Activated CD4-positive, alpha-beta T cell treated with anti-CD3 and anti-CD28 coated beads for 36 hours (primary cell): ENCODE measurements around the gene DIP2C. TPM values are rescaled to one million over a fixed set of nuclear protein-coding genes. Genes with fewer than 3 reads are reported as not detected.
"Not testable (repeated sequence)": the region's sequence is repeated elsewhere in the genome, so short reads cannot be mapped to it uniquely, and the experiment has no call there.

Experiments used
- ATAC-seq: fragments of 200-7000 bp; cut with Tn5 transposase; one replicate; pipeline ENCODE4 v1.10.0; 2021; ENCODE audit warnings: mild to moderate bottlenecking, moderate library complexity
- CTCF ChIA-PET: fragments of 350-600 bp; sonication (Branson Sonifier 250); formaldehyde crosslinking; loops from one replicate; lab custom pipeline; 2021; ENCODE audit warnings: antibody characterized with exemption; lab: Charles Lee
- POLR2A ChIA-PET: fragments of 350-600 bp; sonication (Branson Sonifier 250); formaldehyde crosslinking; loops from one replicate; lab custom pipeline; 2021; ENCODE audit warnings: antibody characterized with exemption, inconsistent platforms; lab: Charles Lee
- DNase-seq: peaks from one replicate; pipeline ENCODE4 v3.0.0-alpha.2; 2020
- H3K27ac Mint-ChIP-seq: one replicate; pipeline ENCODE4 v1.8.0; 2021; ENCODE audit warnings: mixed read lengths
- H3K27me3 Mint-ChIP-seq: one replicate; pipeline ENCODE4 v1.8.0; 2021; ENCODE audit warnings: mixed read lengths
- H3K36me3 Mint-ChIP-seq: one replicate; pipeline ENCODE4 v1.8.0; 2021; ENCODE audit warnings: low read depth, mixed read lengths
- H3K4me1 Mint-ChIP-seq: one replicate; pipeline ENCODE4 v1.8.0; 2021; ENCODE audit warnings: mixed read lengths
- H3K4me3 Mint-ChIP-seq: one replicate; pipeline ENCODE4 v1.8.0; 2021; ENCODE audit warnings: mild to moderate bottlenecking, moderate library complexity, mixed read lengths
- H3K9me3 Mint-ChIP-seq: one replicate; pipeline ENCODE4 v1.8.0; 2021; ENCODE audit warnings: low read depth, mixed read lengths
- intact Hi-C, 2 experiments: fragments of 100-400 bp; cut with DNase I in 1 of 2; cut with micrococcal nuclease in 1 of 2; formaldehyde crosslinking; loops; one replicate each; pipeline versions ENCODE4 v1.14.2 to v1.15.1; 2022 to 2024; cut with DNase I, micrococcal nuclease
- total RNA-seq, 2 experiments: library from RNA; stranded (reverse); gene quantifications; one replicate each; pipeline ENCODE4 v1.2.3, GENCODE V29; 2021

Gene DIP2C
- total RNA-seq, 2 experiments from 2014 or later = 0.76 to 0.94 TPM

- Mint-ChIP-seq H3K27me3 (no peaks in the 10 kb centered on the region), H3K36me3 (peaks cover 5% of the 10 kb centered on the region), H3K27ac (no peak overlapping the region), H3K4me1 (peaks cover 34% of the 10 kb centered on the region), H3K4me3 (no peak overlapping the region), H3K9me3 (no peaks in the 10 kb centered on the region)
- ATAC-seq (no peak), DNase-seq (no peak)
- intact Hi-C loops = no loop called here
- ChIA-PET CTCF (interaction anchor here (0.6 to 1.2 kb wide), 3 partner anchors 11 to 256 kb away, joined by 3 read pairs; no protein-coding TSS in a partner anchor), POLR2A (no interaction called here)
Observed at GRCh38 chr10:436911-437665, 252.4 kb downstream of the DIP2C start.

- H3K27ac Mint-ChIP-seq = no peak overlapping the region
- ChIA-PET POLR2A (no interaction called here), CTCF (interaction anchor here (0.6 to 1.2 kb wide), 3 partner anchors 10 to 255 kb away, joined by 3 read pairs; no protein-coding TSS in a partner anchor)
- H3K9me3 Mint-ChIP-seq = peaks cover 5% of the 10 kb centered on the region
- H3K4me1 Mint-ChIP-seq = peaks cover 34% of the 10 kb centered on the region
- ATAC-seq (no peak), DNase-seq (no peak)
- intact Hi-C loops = no loop called here
- H3K36me3 Mint-ChIP-seq = peaks cover 5% of the 10 kb centered on the region
- no peak overlapping the region for H3K4me3 Mint-ChIP-seq
- no peaks in the 10 kb centered on the region for H3K27me3 Mint-ChIP-seq
Observed at GRCh38 chr10:436013-436697, 253.3 kb downstream of the DIP2C start.

GRCh38 chr10:435397-435796 is 254.1 kb downstream of the DIP2C start:
- Mint-ChIP-seq H3K9me3 (peaks cover 5% of the 10 kb centered on the region), H3K4me1 (peaks cover 34% of the 10 kb centered on the region), H3K36me3 (peaks cover 5% of the 10 kb centered on the region), H3K27ac (no peak overlapping the region), H3K27me3 (no peaks in the 10 kb centered on the region), H3K4me3 (no peak overlapping the region)
- intact Hi-C loops = no loop called here
- ATAC-seq = no peak
- no peak for DNase-seq
- POLR2A ChIA-PET = no interaction called here
- CTCF ChIA-PET = no interaction called here

- ChIA-PET POLR2A (no interaction called here), CTCF (interaction anchor here (1.0 kb wide), 1 partner anchor 10 kb away, joined by 3 read pairs; no protein-coding TSS in a partner anchor)
- no peak for ATAC-seq
- Mint-ChIP-seq H3K4me3 (no peak overlapping the region), H3K4me1 (peaks cover 8% of the 10 kb centered on the region), H3K36me3 (peaks cover under 1% of the 10 kb centered on the region), H3K27ac (no peak overlapping the region), H3K9me3 (peaks cover 8% of the 10 kb centered on the region), H3K27me3 (peaks cover 2% of the 10 kb centered on the region)
- intact Hi-C loops = no loop called here
- DNase-seq = no peak
Observed at GRCh38 chr10:429696-430095, 259.8 kb downstream of the DIP2C start.

- DNase-seq (no peak), ATAC-seq (no peak)
- H3K27ac Mint-ChIP-seq = no peak overlapping the region
- H3K4me3 Mint-ChIP-seq = no peak overlapping the region
- H3K9me3 Mint-ChIP-seq = peaks cover 8% of the 10 kb centered on the region
- CTCF ChIA-PET = no interaction called here
- POLR2A ChIA-PET = no interaction called here
- H3K27me3 Mint-ChIP-seq = peaks cover 2% of the 10 kb centered on the region
- intact Hi-C loops = no loop called here
- H3K4me1 Mint-ChIP-seq = peaks cover 2% of the 10 kb centered on the region
- peaks cover 2% of the 10 kb centered on the region for H3K36me3 Mint-ChIP-seq
Observed at GRCh38 chr10:427761-428519, 261.5 kb downstream of the DIP2C start.

GRCh38 chr10:425365-425764 is 264.1 kb downstream of the DIP2C start:
- CTCF ChIA-PET, H3K4me3 Mint-ChIP-seq: not testable (repeated sequence)

GRCh38 chr10:424724-425123 is 264.7 kb downstream of the DIP2C start:
- H3K4me1 Mint-ChIP-seq, H3K4me3 Mint-ChIP-seq, CTCF ChIA-PET, ATAC-seq, H3K36me3 Mint-ChIP-seq, H3K9me3 Mint-ChIP-seq, POLR2A ChIA-PET, DNase-seq, H3K27me3 Mint-ChIP-seq: not testable (repeated sequence)
- peak overlapping the region; percentile 8 for H3K27ac Mint-ChIP-seq
- intact Hi-C loops = loop anchor here in 1 of 2 experiments (2.0 kb wide), 1 partner anchor 26 kb away; no protein-coding TSS in a partner anchor

More at GRCh38 chr10:425365-425764, 264.1 kb downstream of the DIP2C start:
- H3K4me1 Mint-ChIP-seq, H3K27me3 Mint-ChIP-seq, H3K9me3 Mint-ChIP-seq, H3K36me3 Mint-ChIP-seq, POLR2A ChIA-PET, H3K27ac Mint-ChIP-seq, ATAC-seq: not testable (repeated sequence)
- peak; percentile 44 for DNase-seq
- intact Hi-C loops = loop anchor here in 1 of 2 experiments (2.0 kb wide), 1 partner anchor 25 kb away; no protein-coding TSS in a partner anchor

- intact Hi-C loops = no loop called here
- CTCF ChIA-PET = no interaction called here
- DNase-seq (no peak), ATAC-seq (no peak)
- Mint-ChIP-seq H3K27ac (no peak overlapping the region), H3K4me3 (no peak overlapping the region), H3K9me3 (peaks cover 3% of the 10 kb centered on the region), H3K4me1 (peaks cover 2% of the 10 kb centered on the region), H3K36me3 (peaks cover 2% of the 10 kb centered on the region), H3K27me3 (peaks cover 2% of the 10 kb centered on the region)
- POLR2A ChIA-PET = no interaction called here
Observed at GRCh38 chr10:423178-423577, 266.3 kb downstream of the DIP2C start.

GRCh38 chr10:422675-423074 is 266.8 kb downstream of the DIP2C start:
- H3K4me3 Mint-ChIP-seq = no peak overlapping the region
- peaks cover 2% of the 10 kb centered on the region for H3K27me3 Mint-ChIP-seq
- H3K4me1 Mint-ChIP-seq = peaks cover 2% of the 10 kb centered on the region
- peaks cover 2% of the 10 kb centered on the region for H3K36me3 Mint-ChIP-seq
- ATAC-seq (no peak), DNase-seq (no peak)
- intact Hi-C loops = no loop called here
- ChIA-PET CTCF (interaction anchor here (0.6 kb wide), 1 partner anchor 11 kb away, joined by 3 read pairs; no protein-coding TSS in a partner anchor), POLR2A (no interaction called here)
- H3K27ac Mint-ChIP-seq = no peak overlapping the region
- peaks cover 3% of the 10 kb centered on the region for H3K9me3 Mint-ChIP-seq

GRCh38 chr10:422241-422640 is 267.2 kb downstream of the DIP2C start:
- peaks cover 2% of the 10 kb centered on the region for H3K4me1 Mint-ChIP-seq
- no peak for ATAC-seq
- H3K36me3 Mint-ChIP-seq = peaks cover 2% of the 10 kb centered on the region
- H3K9me3 Mint-ChIP-seq = peaks cover 3% of the 10 kb centered on the region
- H3K4me3 Mint-ChIP-seq = no peak overlapping the region
- H3K27me3 Mint-ChIP-seq = peaks cover 2% of the 10 kb centered on the region
- intact Hi-C loops = no loop called here
- CTCF ChIA-PET = interaction anchor here (0.6 kb wide), 1 partner anchor 10 kb away, joined by 3 read pairs; no protein-coding TSS in a partner anchor
- POLR2A ChIA-PET = no interaction called here
- no peak for DNase-seq
- no peak overlapping the region for H3K27ac Mint-ChIP-seq

GRCh38 chr10:421170-421569 is 268.3 kb downstream of the DIP2C start:
- POLR2A ChIA-PET = no interaction called here

More at GRCh38 chr10:421170-421569, 268.3 kb downstream of the DIP2C start:
- H3K4me3 Mint-ChIP-seq = no peak overlapping the region
- DNase-seq = no peak
- peaks cover 3% of the 10 kb centered on the region for H3K9me3 Mint-ChIP-seq
- CTCF ChIA-PET = no interaction called here
- peaks cover 2% of the 10 kb centered on the region for H3K36me3 Mint-ChIP-seq
- H3K27me3 Mint-ChIP-seq = peaks cover 2% of the 10 kb centered on the region
- no peak overlapping the region for H3K27ac Mint-ChIP-seq
- ATAC-seq = no peak
- intact Hi-C loops = no loop called here
- peaks cover 2% of the 10 kb centered on the region for H3K4me1 Mint-ChIP-seq
